H1 (cell line): Measurements from ENCODE around the gene PSME4. TPM values are rescaled to one million over a fixed set of nuclear protein-coding genes. Genes with fewer than 3 reads are reported as not detected.
"Not testable (repeated sequence)": the region's sequence is repeated elsewhere in the genome, so short reads cannot be mapped to it uniquely, and the experiment has no call there.

Experiments
- CTCF ChIA-PET: fragments of 300-600 bp; sonication (Branson Sonifier 250); formaldehyde crosslinking; loops from one replicate; lab custom pipeline; 2021; ENCODE audit not compliant: partially characterized antibody; lab: Charles Lee
- POLR2A ChIA-PET: fragments of 300-600 bp; sonication (Branson Sonifier 250); formaldehyde crosslinking; loops from one replicate; lab custom pipeline; 2021; ENCODE audit warnings: inconsistent platforms; ENCODE audit not compliant: partially characterized antibody; lab: Charles Lee
- DNase-seq, 2 experiments: peaks; one replicate each; pipeline versions ENCODE4 v3.0.0 to v3.0.0-alpha.2; 2010 to 2022; ENCODE audit warnings: low spot score in 2 of 2, low read depth in 1 of 2, mixed read lengths in 1 of 2
- FAIRE-seq: peaks from 2 replicates; lab custom pipeline; 2011; peaks lifted over from hg19 to GRCh38; lab: Jason Lieb, UNC
- H2AFZ ChIP-seq: 2 replicates; pipeline ENCODE4 v1.8.1; 2012; ENCODE audit warnings: low read length, inconsistent platforms
- H2AK5ac ChIP-seq: 2 replicates; pipeline ENCODE4 v1.6.1; 2013; ENCODE audit warnings: low read depth, low read length
- H2BK120ac ChIP-seq: replicated peaks from 2 replicates; pipeline ENCODE3; 2013; ENCODE audit warnings: low read depth, low read length, inconsistent platforms
- H2BK12ac ChIP-seq: 2 replicates; pipeline ENCODE4 v1.6.1; 2013; ENCODE audit warnings: low read depth, low read length
- H2BK15ac ChIP-seq: 2 replicates; pipeline ENCODE4 v1.6.1; 2013; ENCODE audit warnings: low read length
- H2BK20ac ChIP-seq: 2 replicates; pipeline ENCODE4 v1.6.1; 2013; ENCODE audit warnings: low read length
- H2BK5ac ChIP-seq: 2 replicates; pipeline ENCODE4 v1.6.1; 2013; ENCODE audit warnings: low read depth, low read length
- H3K14ac ChIP-seq: 2 replicates; pipeline ENCODE4 v1.6.1; 2013; ENCODE audit warnings: inconsistent platforms; ENCODE audit not compliant: insufficient read length
- H3K18ac ChIP-seq: 2 replicates; pipeline ENCODE4 v1.6.1; 2013; ENCODE audit warnings: low read length; ENCODE audit errors: extremely low read depth
- H3K23ac ChIP-seq: 2 replicates; pipeline ENCODE4 v1.6.1; 2013; ENCODE audit warnings: inconsistent platforms; ENCODE audit not compliant: insufficient read length
- H3K23me2 ChIP-seq: 2 replicates; pipeline ENCODE4 v1.6.1; 2013; ENCODE audit warnings: low read depth, low read length
- H3K27ac ChIP-seq: 2 replicates; pipeline ENCODE4 v1.6.1; 2011; ENCODE audit warnings: low read depth, low read length, inconsistent platforms
- H3K27me3 ChIP-seq, 4 experiments: replicated peaks in 1 of 4; 1 replicate in 1 of 4; 2 replicates in 3 of 4; pipeline versions ENCODE4 v1.6.1 to v1.8.1; 2011 to 2013; ENCODE audit warnings: low read length in 3 of 4, mild to moderate bottlenecking in 3 of 4, inconsistent platforms in 2 of 4, mixed read lengths in 2 of 4, moderate library complexity in 1 of 4; ENCODE audit not compliant: control insufficient read depth in 3 of 4, insufficient read depth in 3 of 4; ENCODE audit errors: extremely low read depth in 1 of 4
- H3K36me3 ChIP-seq, 4 experiments: 2 replicates each; pipeline versions ENCODE4 v1.6.1 to v1.8.1; 2011 to 2013; ENCODE audit warnings: mild to moderate bottlenecking in 4 of 4, low read length in 3 of 4, moderate library complexity in 2 of 4, control low read depth in 1 of 4, inconsistent platforms in 1 of 4; ENCODE audit not compliant: insufficient read depth in 4 of 4, control insufficient read depth in 2 of 4
- H3K4ac ChIP-seq: replicated peaks from 2 replicates; pipeline ENCODE3; 2013; ENCODE audit warnings: low read length, low read depth, mixed read lengths, inconsistent platforms; ENCODE audit not compliant: insufficient read length
- H3K4me1 ChIP-seq, 4 experiments: replicated peaks in 1 of 4; 1 replicate in 1 of 4; 2 replicates in 3 of 4; pipeline versions ENCODE4 v1.6.1 to v1.8.1; 2011 to 2013; ENCODE audit warnings: low read length in 3 of 4, inconsistent platforms in 2 of 4, mixed read lengths in 1 of 4; ENCODE audit not compliant: insufficient read depth in 4 of 4, control insufficient read depth in 3 of 4
- H3K4me2 ChIP-seq, 2 experiments: 2 replicates each; pipeline versions ENCODE4 v1.6.1 to v1.8.1; 2011 to 2013; ENCODE audit warnings: low read depth in 2 of 2, low read length in 2 of 2, control low read depth in 1 of 2, inconsistent platforms in 1 of 2, mild to moderate bottlenecking in 1 of 2; ENCODE audit not compliant: insufficient read depth in 1 of 2
- H3K4me3 ChIP-seq, 4 experiments: fragments of 200-600, 300-600 bp in 1 of 4; sonication (generic), shearing (Covaris generic), sonication (Bioruptor Twin) in 1 of 4; 2 replicates each; pipeline versions ENCODE4 v1.5.1 to v1.8.1; 2011 to 2016; ENCODE audit warnings: low read length in 4 of 4, low read depth in 3 of 4, control low read depth in 2 of 4, inconsistent platforms in 2 of 4, mild to moderate bottlenecking in 2 of 4, mixed read lengths in 1 of 4, moderate library complexity in 1 of 4; ENCODE audit not compliant: insufficient read depth in 2 of 4; ENCODE audit errors: extremely low read depth in 1 of 4
- H3K56ac ChIP-seq: replicated peaks from 2 replicates; pipeline ENCODE3; 2013; ENCODE audit warnings: low read depth, mild to moderate bottlenecking, mixed read lengths, low read length, inconsistent platforms; ENCODE audit not compliant: insufficient read length
- H3K79me1 ChIP-seq: 2 replicates; pipeline ENCODE4 v1.6.1; 2013; ENCODE audit warnings: low read depth, low read length, control low read depth
- H3K79me2 ChIP-seq, 2 experiments: 2 replicates each; pipeline versions ENCODE4 v1.6.1 to v1.8.1; 2012 to 2013; ENCODE audit warnings: low read length in 2 of 2, mild to moderate bottlenecking in 2 of 2, inconsistent platforms in 1 of 2; ENCODE audit not compliant: insufficient read depth in 2 of 2, control insufficient read depth in 1 of 2
- H3K9ac ChIP-seq, 4 experiments: replicated peaks in 1 of 4; 1 replicate in 1 of 4; 2 replicates in 3 of 4; pipeline versions ENCODE4 v1.6.1 to v1.8.1; 2011 to 2013; ENCODE audit warnings: low read depth in 3 of 4, low read length in 3 of 4, control low read depth in 2 of 4, mild to moderate bottlenecking in 2 of 4, moderate library complexity in 2 of 4, inconsistent platforms in 1 of 4; ENCODE audit errors: extremely low read depth in 1 of 4
- H3K9me3 ChIP-seq, 2 experiments: 2 replicates each; pipeline versions ENCODE4 v1.6.1 to v1.8.1; 2012 to 2013; ENCODE audit warnings: mild to moderate bottlenecking in 2 of 2, moderate library complexity in 2 of 2, control low read depth in 1 of 2, inconsistent platforms in 1 of 2, low read depth in 1 of 2, low read length in 1 of 2, mixed read lengths in 1 of 2; ENCODE audit not compliant: insufficient read depth in 2 of 2
- H4K20me1 ChIP-seq, 2 experiments: replicated peaks in 1 of 2; 2 replicates each; pipeline versions ENCODE3 to v1.8.1; 2011 to 2013; ENCODE audit warnings: inconsistent platforms in 2 of 2, low read length in 2 of 2, mild to moderate bottlenecking in 1 of 2; ENCODE audit not compliant: insufficient read depth in 2 of 2, control insufficient read depth in 1 of 2
- H4K5ac ChIP-seq: 2 replicates; pipeline ENCODE4 v1.6.1; 2013; ENCODE audit warnings: low read length, low read depth, mixed read lengths, inconsistent platforms; ENCODE audit not compliant: insufficient read length
- H4K8ac ChIP-seq: 2 replicates; pipeline ENCODE4 v1.8.0; 2013; ENCODE audit warnings: mild to moderate bottlenecking, moderate library complexity, low read length, inconsistent platforms; ENCODE audit not compliant: insufficient read depth; ENCODE audit errors: extremely low read depth
- H4K91ac ChIP-seq: replicated peaks from 2 replicates; pipeline ENCODE3; 2013; ENCODE audit warnings: low read length, mixed read lengths, inconsistent platforms; ENCODE audit not compliant: insufficient read length
- WGBS, 2 experiments: shearing (Covaris generic) in 1 of 2; methylation state at CpG; one replicate each; pipeline versions ENCODE4 v1.1.6 to v1.1.7; 2013 to 2015; ENCODE audit warnings: low lambda C conversion rate in 2 of 2, mixed read lengths in 2 of 2, inconsistent platforms in 1 of 2, low coverage in 1 of 2, missing lambda C conversion rate in 1 of 2; ENCODE audit not compliant: insufficient replicate concordance in 2 of 2, insufficient coverage in 1 of 2, insufficient read length in 1 of 2; ENCODE audit errors: extremely low coverage in 1 of 2, missing lambda C conversion rate in 1 of 2; 5-methylcytosine and 5-hydroxymethylcytosine counted together
- polyA plus RNA-seq, 7 experiments: library from polyadenylated mRNA; depleted of rRNA in 3 of 7; stranded (reverse) in 5 of 7; unstranded in 2 of 7; fragments of >200 nt in 5 of 7; fragments of 200-250 nt in 2 of 7; gene quantifications; 1 replicate in 5 of 7; 2 replicates in 1 of 7; 4 replicates in 1 of 7; pipeline versions ENCODE4 v1.2.1 to v1.2.3, GENCODE V29; 2011 to 2013; ENCODE audit warnings: missing spikeins in 2 of 7, mixed read lengths in 2 of 7
- total RNA-seq: library from RNA; stranded (reverse); fragmentation: NEBNext Ultra II Directional; extraction: Animal tissue kit (Norgen Biotek cat#: 25700); gene quantifications from 2 replicates; pipeline ENCODE4 v1.2.1, GENCODE V29; 2021

Gene PSME4
- total and polyA plus RNA-seq, 2 of the 8 experiments (the other 6 are each of a cell fraction or from before 2014, with no cell fraction given) = 42.2 to 116 TPM

GRCh38 chr2:53841651-53842050, 129.1 kb downstream of the PSME4 start:
- H3K9ac ChIP-seq, H4K5ac ChIP-seq, H3K36me3 ChIP-seq, H2BK12ac ChIP-seq, H3K18ac ChIP-seq, H2BK15ac ChIP-seq, H2AFZ ChIP-seq, H3K23me2 ChIP-seq, H3K4me2 ChIP-seq, H3K56ac ChIP-seq, H3K79me1 ChIP-seq, H3K79me2 ChIP-seq, H2BK5ac ChIP-seq, FAIRE-seq, H4K91ac ChIP-seq, DNase-seq, H3K27ac ChIP-seq, H3K4me3 ChIP-seq, H2AK5ac ChIP-seq, H3K9me3 ChIP-seq, H2BK120ac ChIP-seq, H4K20me1 ChIP-seq, H3K14ac ChIP-seq, H3K27me3 ChIP-seq, H3K4me1 ChIP-seq, H3K4ac ChIP-seq, H3K23ac ChIP-seq, H2BK20ac ChIP-seq, H4K8ac ChIP-seq: not testable (repeated sequence)
- CTCF ChIA-PET = interaction anchor here (0.6 kb wide), 1 partner anchor 1149 kb away, joined by 3 read pairs; no protein-coding TSS in a partner anchor
- POLR2A ChIA-PET = interaction anchor here (1.9 kb wide), 1 partner anchor 22 kb away, joined by 7 read pairs; no protein-coding TSS in a partner anchor
- 95% methylated on average over 7 of the region's 7 CpGs; no CpG with 5 or more reads in 1 of the 2 experiments for WGBS, 2 experiments
